Stimulated activated CD4-positive, alpha-beta T cell treated with anti-CD3 and anti-CD28 coated beads, TNF-alpha, amount 100 ng/mL, for 1 hour (primary cell): Measurements from ENCODE around the gene MAPK1IP1L.
A peak's percentile ranks its signal among the peaks of the same experiment; 100 is the strongest.
"Not testable (repeated sequence)": the region's sequence is repeated elsewhere in the genome, so short reads cannot be mapped to it uniquely, and the experiment has no call there.

ENCODE experiments used
- DNase-seq, 3 donors: peaks; one replicate each; pipeline ENCODE4 v3.0.0-alpha.2; 2020; ENCODE audit warnings: low read depth in 3 of 3, low spot score in 1 of 3

MAPK1IP1L gene

GRCh38 chr14:55051423-55052268, at the start of gene MAPK1IP1L:
Gene MAPK1IP1L, plus strand, starts transcription at chr14:55051647. Its CDS starts 10,037 bp downstream, at chr14:55061684.
- DNase-seq: peak; percentile 67 to 93 (median 83)

GRCh38 chr14:55005071-55005470, 46.4 kb upstream of the MAPK1IP1L start:
- DNase-seq: no peak

- DNase-seq: no peak
Measured at GRCh38 chr14:55015006-55015405, 36.4 kb upstream of the MAPK1IP1L start.

GRCh38 chr14:55019968-55020554, 31.4 kb upstream of the MAPK1IP1L start:
- DNase-seq: no peak

- not testable (repeated sequence) for DNase-seq
Measured at GRCh38 chr14:55024365-55024764, 27.1 kb upstream of the MAPK1IP1L start.

- DNase-seq: no peak
Measured at GRCh38 chr14:55025948-55026347, 25.5 kb upstream of the MAPK1IP1L start.

GRCh38 chr14:55026441-55026792, 25.0 kb upstream of the MAPK1IP1L start:
- DNase-seq: no peak

GRCh38 chr14:55026793-55027561, 24.5 kb upstream of the MAPK1IP1L start, which contains the start of the genes SOCS4 and WDHD1:
Gene SOCS4, plus strand, starts transcription at chr14:55027236. Its CDS starts 15,806 bp downstream, at chr14:55043042.
Gene WDHD1, minus strand, starts transcription at chr14:55027099. Its CDS starts 312 bp downstream, at chr14:55026787.
- DNase-seq: peak; percentile 87 to 98 (median 91)

GRCh38 chr14:55028066-55028465, 23.4 kb upstream of the MAPK1IP1L start:
- DNase-seq: no peak

GRCh38 chr14:55028476-55028875, 23.0 kb upstream of the MAPK1IP1L start:
- no peak for DNase-seq

GRCh38 chr14:55031190-55031589, 20.3 kb upstream of the MAPK1IP1L start:
- DNase-seq: no peak

GRCh38 chr14:55037995-55038394, 13.5 kb upstream of the MAPK1IP1L start:
- DNase-seq: not testable (repeated sequence)

- no peak for DNase-seq
Measured at GRCh38 chr14:55038708-55039107, 12.7 kb upstream of the MAPK1IP1L start.

GRCh38 chr14:55043528-55043927, 7.9 kb upstream of the MAPK1IP1L start:
- no peak for DNase-seq

GRCh38 chr14:55045087-55045486, 6.4 kb upstream of the MAPK1IP1L start:
- DNase-seq: no peak

GRCh38 chr14:55047301-55048053, 4.0 kb upstream of the MAPK1IP1L start:
- no peak for DNase-seq

GRCh38 chr14:55048900-55049436, 2.5 kb upstream of the MAPK1IP1L start:
- DNase-seq: no peak

GRCh38 chr14:55051165-55051422, 353 bp upstream of the MAPK1IP1L start:
- no peak for DNase-seq

GRCh38 chr14:55052269-55052930, 953 bp downstream of the MAPK1IP1L start:
- DNase-seq: no peak

GRCh38 chr14:55053018-55053417, 1.6 kb downstream of the MAPK1IP1L start:
- DNase-seq: no peak
